GM06990 (cell line): Measurements from ENCODE around the gene MS4A15.

Source experiments
- DNase-seq: peaks from one replicate; pipeline ENCODE4 v3.0.0-alpha.2; 2011; ENCODE audit not compliant: insufficient read length; ENCODE audit errors: extremely low read depth
- H3K27me3 ChIP-seq: replicated peaks from 2 replicates; pipeline ENCODE4 v1.6.0; 2011; ENCODE audit warnings: low read length; ENCODE audit not compliant: control insufficient read depth, insufficient read depth
- H3K36me3 ChIP-seq: 2 replicates; pipeline ENCODE4 v1.5.1; 2011; ENCODE audit warnings: low read length; ENCODE audit not compliant: control insufficient read depth, insufficient read depth
- H3K4me3 ChIP-seq: replicated peaks from 2 replicates; pipeline ENCODE4 v1.5.1; 2011; ENCODE audit warnings: low read depth, mild to moderate bottlenecking, control low read depth, low read length
- TF ChIP-seq, protein P1 (sequence below): IDR thresholded peaks from 2 replicates; pipeline ENCODE4 v1.5.1; 2011; ENCODE audit warnings: low read length, control low read depth, mild to moderate bottlenecking, inconsistent platforms; ENCODE audit not compliant: insufficient read depth, poor library complexity, severe bottlenecking

Gene MS4A15

DNA sequence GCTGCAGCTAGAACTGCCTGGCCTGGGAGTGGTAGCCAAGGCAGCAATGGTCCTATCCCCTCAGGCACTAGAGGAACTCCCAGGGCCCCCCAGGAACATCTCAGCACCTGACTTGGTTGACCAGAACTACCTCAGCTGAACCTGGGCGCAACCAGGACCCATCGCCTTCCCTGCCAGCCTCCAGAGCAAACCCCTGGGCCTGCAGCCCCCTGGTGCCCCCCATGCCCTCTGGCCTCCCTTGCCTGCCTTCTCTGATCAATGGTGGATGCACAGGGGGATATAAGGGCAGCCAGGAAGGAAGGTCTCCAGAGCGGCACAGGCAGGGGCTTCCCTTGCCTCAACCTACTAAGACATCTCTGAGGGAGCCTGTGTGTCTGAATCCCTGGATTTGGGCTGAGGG, 42.0 kb downstream of the MS4A15 start:
- no peak for DNase-seq
- Histone ChIP-seq H3K4me3 (no peak overlapping the region), H3K36me3 (no peaks in the 10 kb centered on the region), H3K27me3 (no peaks in the 10 kb centered on the region; the same call in 1 of the 2 replicates)
- TF ChIP-seq, protein P1, sequence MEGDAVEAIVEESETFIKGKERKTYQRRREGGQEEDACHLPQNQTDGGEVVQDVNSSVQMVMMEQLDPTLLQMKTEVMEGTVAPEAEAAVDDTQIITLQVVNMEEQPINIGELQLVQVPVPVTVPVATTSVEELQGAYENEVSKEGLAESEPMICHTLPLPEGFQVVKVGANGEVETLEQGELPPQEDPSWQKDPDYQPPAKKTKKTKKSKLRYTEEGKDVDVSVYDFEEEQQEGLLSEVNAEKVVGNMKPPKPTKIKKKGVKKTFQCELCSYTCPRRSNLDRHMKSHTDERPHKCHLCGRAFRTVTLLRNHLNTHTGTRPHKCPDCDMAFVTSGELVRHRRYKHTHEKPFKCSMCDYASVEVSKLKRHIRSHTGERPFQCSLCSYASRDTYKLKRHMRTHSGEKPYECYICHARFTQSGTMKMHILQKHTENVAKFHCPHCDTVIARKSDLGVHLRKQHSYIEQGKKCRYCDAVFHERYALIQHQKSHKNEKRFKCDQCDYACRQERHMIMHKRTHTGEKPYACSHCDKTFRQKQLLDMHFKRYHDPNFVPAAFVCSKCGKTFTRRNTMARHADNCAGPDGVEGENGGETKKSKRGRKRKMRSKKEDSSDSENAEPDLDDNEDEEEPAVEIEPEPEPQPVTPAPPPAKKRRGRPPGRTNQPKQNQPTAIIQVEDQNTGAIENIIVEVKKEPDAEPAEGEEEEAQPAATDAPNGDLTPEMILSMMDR: no peak

- no peaks in the 10 kb centered on the region; the same call in 1 of the 2 replicates for H3K27me3 ChIP-seq
- H3K36me3 ChIP-seq: no peaks in the 10 kb centered on the region
- TF ChIP-seq, protein P1: no peak
- DNase-seq: no peak
- no peak overlapping the region for H3K4me3 ChIP-seq
These were observed 44.5 kb downstream of the MS4A15 start for GRCh38 chr11:60801194-60801593.

- no peak overlapping the region for H3K4me3 ChIP-seq
- TF ChIP-seq, protein P1: no peak
- no peaks in the 10 kb centered on the region; the same call in 1 of the 2 replicates for H3K27me3 ChIP-seq
These were observed 46.7 kb downstream of the MS4A15 start for GRCh38 chr11:60803273-60803936.

DNA sequence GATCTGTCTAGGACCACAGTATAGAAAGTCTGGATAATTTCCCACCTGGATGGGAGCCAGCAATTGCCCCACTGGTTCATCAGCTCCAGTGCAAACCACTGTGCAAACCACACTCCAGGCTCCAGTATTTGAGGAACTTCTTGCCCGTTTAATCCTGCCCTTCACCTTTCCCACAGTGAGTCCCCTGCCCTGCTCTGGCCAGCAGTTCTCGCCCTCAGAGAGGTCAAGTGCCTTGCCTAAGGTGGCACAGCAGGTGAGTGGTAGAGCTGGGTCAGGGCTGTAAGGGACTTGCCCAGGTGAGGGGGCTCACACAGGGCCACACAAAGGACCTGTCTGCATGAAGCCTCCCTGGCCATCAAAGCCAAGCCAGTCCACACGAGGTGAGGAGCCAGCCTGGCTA, 52.6 kb downstream of the MS4A15 start:
- no peak for DNase-seq
- TF ChIP-seq, protein P1: no peak
- H3K4me3 ChIP-seq: no peak overlapping the region
- no peaks in the 10 kb centered on the region for H3K36me3 ChIP-seq
- H3K27me3 ChIP-seq: no peaks in the 10 kb centered on the region

More at GRCh38 chr11:60803273-60803936, 46.7 kb downstream of the MS4A15 start:
- no peak for DNase-seq
- H3K36me3 ChIP-seq: no peaks in the 10 kb centered on the region

- H3K27me3 ChIP-seq: no peaks in the 10 kb centered on the region
- no peak overlapping the region for H3K4me3 ChIP-seq
- H3K36me3 ChIP-seq: no peaks in the 10 kb centered on the region
- TF ChIP-seq, protein P1: no peak
- DNase-seq: no peak
These were observed 53.0 kb downstream of the MS4A15 start for GRCh38 chr11:60809691-60810090.
